ENCODE results near the gene CMSS1.

DNA sequence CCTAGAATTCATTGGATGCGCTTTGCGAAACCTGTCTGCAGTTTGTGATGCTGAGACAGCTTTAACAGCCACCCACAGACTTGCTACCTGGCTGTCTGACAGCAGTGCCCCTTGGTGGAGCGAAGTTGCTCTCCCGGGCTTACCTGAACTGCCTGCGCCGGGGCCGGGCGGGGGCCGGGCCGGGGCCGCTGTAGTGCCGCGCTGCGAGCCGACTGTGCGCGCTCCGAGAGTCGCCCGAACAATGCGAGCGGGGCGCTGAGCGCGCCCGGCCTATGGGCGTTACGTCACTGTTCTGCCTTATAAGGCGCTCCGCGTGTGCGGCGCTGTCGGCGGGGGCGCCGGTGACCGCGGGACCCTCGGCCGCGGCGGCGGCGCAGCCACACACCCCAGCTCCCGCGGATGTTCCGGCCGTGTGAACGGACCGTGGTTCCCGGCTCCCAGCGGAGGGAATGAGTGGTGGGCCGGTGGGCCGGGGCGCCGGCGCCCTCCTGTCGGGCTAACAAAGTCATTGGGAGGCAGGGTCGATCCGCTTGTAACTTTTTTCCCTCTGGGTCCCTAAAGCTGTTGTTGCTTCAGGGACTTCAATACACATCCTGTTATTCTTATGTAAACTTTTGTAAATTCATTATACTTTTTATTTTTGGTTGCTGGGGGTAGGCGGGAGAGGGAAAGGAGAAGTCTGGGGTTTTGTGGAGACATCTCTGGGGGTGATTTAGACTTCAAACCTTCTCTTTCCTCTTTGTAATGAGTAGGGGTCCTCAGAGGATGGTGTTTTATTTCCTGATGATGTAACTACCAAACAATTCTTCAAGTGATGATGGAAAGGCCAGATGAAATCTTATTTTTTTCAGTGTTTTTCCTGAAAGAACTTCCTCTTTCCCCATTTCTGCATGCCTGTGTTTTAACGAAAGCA is 58.5 kb downstream of the CMSS1 start:
- TF ChIP-seq POLR2A (IDR thresholded peaks at IDR 0.05; ENCODE audit: low read depth, low read length) (peak; percentile 68; the same call in 1 of the 2 replicates), POLR2AphosphoS5 (IDR thresholded peaks at IDR 0.05; ENCODE audit: low read depth, low read length) (peak; percentile 64; the same call in 1 of the 2 replicates)
